ENCODE measurements around the gene NES.

Gene NES

GRCh38 chr1:156676820-156677615 is at the start of gene NES:
TSS of gene NES (minus strand) at chr1:156677407. CDS start at chr1:156677264, 143 bp downstream.
- in situ Hi-C loops (cut with HindIII; ENCODE audit: low pct_unique_long_range_greater_than_20kb, low sequenced_read_pairs) = no loop called here
- peak; percentile 64 to 67 for DNase-seq (ENCODE audit: low read depth in 1 of 2, low spot score in 1 of 2)
- TF ChIP-seq JUND (IDR thresholded peaks at IDR 0.05; ENCODE audit: low read depth) = no peak

- in situ Hi-C loops (cut with HindIII; ENCODE audit: low pct_unique_long_range_greater_than_20kb, low sequenced_read_pairs) = no loop called here
- DNase-seq (ENCODE audit: low read depth in 1 of 2, low spot score in 1 of 2) = peak; percentile 59 to 89
- TF ChIP-seq JUND (IDR thresholded peaks at IDR 0.05; ENCODE audit: low read depth) = no peak
Observed at GRCh38 chr1:156726549-156727226, 49.5 kb upstream of the NES start.

- DNase-seq (ENCODE audit: low read depth in 1 of 2, low spot score in 1 of 2) = peak; percentile 80 to 96
- in situ Hi-C loops (cut with HindIII; ENCODE audit: low pct_unique_long_range_greater_than_20kb, low sequenced_read_pairs) = no loop called here
- TF ChIP-seq JUND (IDR thresholded peaks at IDR 0.05; ENCODE audit: low read depth) = no peak
Observed at GRCh38 chr1:156725683-156726280, 48.6 kb upstream of the NES start.

- DNase-seq (ENCODE audit: low read depth in 1 of 2, low spot score in 1 of 2) = no peak
- in situ Hi-C loops (cut with HindIII; ENCODE audit: low pct_unique_long_range_greater_than_20kb, low sequenced_read_pairs) = no loop called here
- no peak for TF ChIP-seq JUND (IDR thresholded peaks at IDR 0.05; ENCODE audit: low read depth)
Observed at GRCh38 chr1:156721535-156721934, 44.3 kb upstream of the NES start.

GRCh38 chr1:156721131-156721530 is 43.9 kb upstream of the NES start:
- TF ChIP-seq JUND (IDR thresholded peaks at IDR 0.05; ENCODE audit: low read depth) = no peak
- no peak for DNase-seq (ENCODE audit: low read depth in 1 of 2, low spot score in 1 of 2)
- in situ Hi-C loops (cut with HindIII; ENCODE audit: low pct_unique_long_range_greater_than_20kb, low sequenced_read_pairs) = no loop called here

GRCh38 chr1:156717351-156717750 is 40.1 kb upstream of the NES start:
- in situ Hi-C loops (cut with HindIII; ENCODE audit: low pct_unique_long_range_greater_than_20kb, low sequenced_read_pairs) = no loop called here
- no peak for TF ChIP-seq JUND (IDR thresholded peaks at IDR 0.05; ENCODE audit: low read depth)
- peak in 1 of 2 experiments; percentile 74 for DNase-seq (ENCODE audit: low read depth in 1 of 2, low spot score in 1 of 2)

- no peak for TF ChIP-seq JUND (IDR thresholded peaks at IDR 0.05; ENCODE audit: low read depth)
Observed at GRCh38 chr1:156714830-156715229, 37.6 kb upstream of the NES start.

GRCh38 chr1:156712626-156713025 is 35.4 kb upstream of the NES start:
- in situ Hi-C loops (cut with HindIII; ENCODE audit: low pct_unique_long_range_greater_than_20kb, low sequenced_read_pairs) = no loop called here
- no peak for TF ChIP-seq JUND (IDR thresholded peaks at IDR 0.05; ENCODE audit: low read depth)
- DNase-seq (ENCODE audit: low read depth in 1 of 2, low spot score in 1 of 2) = peak in 1 of 2 experiments; percentile 93

More at GRCh38 chr1:156714830-156715229, 37.6 kb upstream of the NES start:
- no peak for DNase-seq (ENCODE audit: low read depth in 1 of 2, low spot score in 1 of 2)
- in situ Hi-C loops (cut with HindIII; ENCODE audit: low pct_unique_long_range_greater_than_20kb, low sequenced_read_pairs) = no loop called here

GRCh38 chr1:156711011-156711817 is 34.0 kb upstream of the NES start:
- DNase-seq (ENCODE audit: low read depth in 1 of 2, low spot score in 1 of 2) = no peak
- TF ChIP-seq JUND (IDR thresholded peaks at IDR 0.05; ENCODE audit: low read depth) = no peak

GRCh38 chr1:156709757-156710489 is 32.7 kb upstream of the NES start:
- TF ChIP-seq JUND (IDR thresholded peaks at IDR 0.05; ENCODE audit: low read depth) = no peak
- in situ Hi-C loops (cut with HindIII; ENCODE audit: low pct_unique_long_range_greater_than_20kb, low sequenced_read_pairs) = no loop called here
- peak in 1 of 2 experiments; percentile 87 for DNase-seq (ENCODE audit: low read depth in 1 of 2, low spot score in 1 of 2)

More at GRCh38 chr1:156711011-156711817, 34.0 kb upstream of the NES start:
- in situ Hi-C loops (cut with HindIII; ENCODE audit: low pct_unique_long_range_greater_than_20kb, low sequenced_read_pairs) = no loop called here

GRCh38 chr1:156709031-156709430 is 31.8 kb upstream of the NES start:
- in situ Hi-C loops (cut with HindIII; ENCODE audit: low pct_unique_long_range_greater_than_20kb, low sequenced_read_pairs) = no loop called here
- TF ChIP-seq JUND (IDR thresholded peaks at IDR 0.05; ENCODE audit: low read depth) = no peak
- DNase-seq (ENCODE audit: low read depth in 1 of 2, low spot score in 1 of 2) = no peak
